SK-N-SH (cell line): ENCODE data around the gene RFC5.

Experiments
- EP300 ChIP-seq, 2 experiments: IDR thresholded peaks; 2 replicates each; pipeline versions ENCODE4 v1.4.0 to v1.6.1; 2012; ENCODE audit warnings: borderline replicate concordance in 1 of 2, low read depth in 1 of 2, low read length in 1 of 2
- EZH2phosphoT487 ChIP-seq: fragments of 200-600 bp; sonication (generic); IDR thresholded peaks from 2 replicates; pipeline ENCODE4 v1.6.1; 2017; ENCODE audit warnings: low read depth, mixed run types, mild to moderate bottlenecking, antibody characterized with exemption, moderate library complexity, borderline replicate concordance
- JUND ChIP-seq: IDR thresholded peaks from 2 replicates; pipeline ENCODE4 v1.4.0; 2012
- NFIC ChIP-seq: IDR thresholded peaks from 2 replicates; pipeline ENCODE4 v1.4.0; 2012; ENCODE audit warnings: borderline replicate concordance
- NRF1 ChIP-seq: IDR thresholded peaks from 2 replicates; pipeline ENCODE4 v1.6.1; 2012; ENCODE audit warnings: low read depth, mild to moderate bottlenecking, low read length
- POLR2AphosphoS5 ChIP-seq: IDR thresholded peaks from 2 replicates; pipeline ENCODE4 v1.6.1; 2012; ENCODE audit warnings: low read depth, low read length
- RAD21 ChIP-seq: IDR thresholded peaks from 2 replicates; pipeline ENCODE4 v1.6.1; 2012; ENCODE audit warnings: mild to moderate bottlenecking, low read length
- TEAD4 ChIP-seq: IDR thresholded peaks from 2 replicates; pipeline ENCODE4 v1.4.0; 2012; ENCODE audit warnings: mild to moderate bottlenecking, borderline replicate concordance; ENCODE audit not compliant: insufficient read depth
- YY1 ChIP-seq: IDR thresholded peaks from 2 replicates; pipeline ENCODE4 v1.4.0; 2012; ENCODE audit warnings: low read depth, mild to moderate bottlenecking
- TF ChIP-seq, protein P1 (sequence below): fragments of 150-350 bp; IDR thresholded peaks from 2 replicates; pipeline ENCODE4 v1.6.1; 2016; ENCODE audit warnings: mild to moderate bottlenecking, low read depth, low read length
- TF ChIP-seq, protein P2 (sequence below): fragments of 200-600 bp; sonication (generic); IDR thresholded peaks from 2 replicates; pipeline ENCODE4 v1.6.1; 2017; ENCODE audit warnings: antibody characterized with exemption, mild to moderate bottlenecking, moderate library complexity
- TF ChIP-seq, protein P3 (sequence below): fragments of 150-350 bp; IDR thresholded peaks from 2 replicates; pipeline ENCODE4 v1.6.1; 2017; ENCODE audit warnings: antibody characterized with exemption, low read length, low read depth, borderline replicate concordance
- TF ChIP-seq, protein P4 (sequence below): IDR thresholded peaks from 2 replicates; pipeline ENCODE4 v1.4.0; 2012; ENCODE audit warnings: low read depth
- TF ChIP-seq, protein P5 (sequence below): IDR thresholded peaks from 2 replicates; pipeline ENCODE4 v1.4.0; 2012; ENCODE audit warnings: low read depth, borderline replicate concordance

DNA sequence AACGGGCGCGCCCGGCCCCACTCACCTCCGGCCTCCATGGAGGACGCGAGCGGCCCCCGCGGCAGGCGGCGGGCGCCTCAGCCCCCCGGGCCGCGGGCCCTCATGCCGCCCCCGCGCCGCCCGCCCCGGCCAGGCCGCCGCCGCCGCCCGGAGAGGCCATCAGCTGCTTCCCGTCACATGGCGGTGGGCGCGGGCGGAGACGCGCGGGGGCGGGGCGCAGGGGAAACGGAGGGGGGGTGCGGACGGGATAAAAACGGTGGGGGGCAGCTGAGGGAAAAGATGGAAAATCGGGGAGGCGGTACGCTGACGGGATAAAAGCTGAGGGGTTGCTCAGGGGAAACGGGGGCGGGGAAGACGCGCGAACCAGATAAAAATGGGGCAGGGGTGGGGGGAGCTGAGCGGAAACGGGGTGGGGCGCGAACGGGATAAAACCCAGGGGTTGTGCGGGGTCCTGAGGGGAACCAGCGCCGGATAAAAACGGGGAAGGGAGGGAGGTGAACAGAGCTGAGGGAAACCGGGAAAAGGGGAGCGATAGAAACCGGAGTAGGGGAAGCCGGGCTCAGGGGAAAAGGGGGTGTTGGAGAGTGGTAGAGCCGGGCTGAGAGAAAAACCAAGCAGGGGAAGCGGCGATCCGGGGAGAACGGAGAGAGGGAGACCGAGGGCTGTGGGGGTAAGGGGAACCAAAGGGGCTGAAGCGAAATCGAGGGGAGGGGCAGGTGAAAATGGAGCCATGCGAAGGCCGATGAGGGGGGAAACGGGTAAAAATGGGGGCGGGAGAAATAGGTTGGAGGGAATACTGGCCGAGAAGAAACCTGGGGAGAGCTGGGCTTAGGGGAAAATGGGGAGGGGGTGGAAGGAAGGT, 44.7 kb downstream of the RFC5 start, which contains the start of gene WSB2:
- TF ChIP-seq, protein P1, sequence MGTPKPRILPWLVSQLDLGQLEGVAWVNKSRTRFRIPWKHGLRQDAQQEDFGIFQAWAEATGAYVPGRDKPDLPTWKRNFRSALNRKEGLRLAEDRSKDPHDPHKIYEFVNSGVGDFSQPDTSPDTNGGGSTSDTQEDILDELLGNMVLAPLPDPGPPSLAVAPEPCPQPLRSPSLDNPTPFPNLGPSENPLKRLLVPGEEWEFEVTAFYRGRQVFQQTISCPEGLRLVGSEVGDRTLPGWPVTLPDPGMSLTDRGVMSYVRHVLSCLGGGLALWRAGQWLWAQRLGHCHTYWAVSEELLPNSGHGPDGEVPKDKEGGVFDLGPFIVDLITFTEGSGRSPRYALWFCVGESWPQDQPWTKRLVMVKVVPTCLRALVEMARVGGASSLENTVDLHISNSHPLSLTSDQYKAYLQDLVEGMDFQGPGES: no peak
- TF ChIP-seq, protein P2, sequence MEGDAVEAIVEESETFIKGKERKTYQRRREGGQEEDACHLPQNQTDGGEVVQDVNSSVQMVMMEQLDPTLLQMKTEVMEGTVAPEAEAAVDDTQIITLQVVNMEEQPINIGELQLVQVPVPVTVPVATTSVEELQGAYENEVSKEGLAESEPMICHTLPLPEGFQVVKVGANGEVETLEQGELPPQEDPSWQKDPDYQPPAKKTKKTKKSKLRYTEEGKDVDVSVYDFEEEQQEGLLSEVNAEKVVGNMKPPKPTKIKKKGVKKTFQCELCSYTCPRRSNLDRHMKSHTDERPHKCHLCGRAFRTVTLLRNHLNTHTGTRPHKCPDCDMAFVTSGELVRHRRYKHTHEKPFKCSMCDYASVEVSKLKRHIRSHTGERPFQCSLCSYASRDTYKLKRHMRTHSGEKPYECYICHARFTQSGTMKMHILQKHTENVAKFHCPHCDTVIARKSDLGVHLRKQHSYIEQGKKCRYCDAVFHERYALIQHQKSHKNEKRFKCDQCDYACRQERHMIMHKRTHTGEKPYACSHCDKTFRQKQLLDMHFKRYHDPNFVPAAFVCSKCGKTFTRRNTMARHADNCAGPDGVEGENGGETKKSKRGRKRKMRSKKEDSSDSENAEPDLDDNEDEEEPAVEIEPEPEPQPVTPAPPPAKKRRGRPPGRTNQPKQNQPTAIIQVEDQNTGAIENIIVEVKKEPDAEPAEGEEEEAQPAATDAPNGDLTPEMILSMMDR: no peak
- no peak for TF ChIP-seq RAD21
- TF ChIP-seq, protein P3, sequence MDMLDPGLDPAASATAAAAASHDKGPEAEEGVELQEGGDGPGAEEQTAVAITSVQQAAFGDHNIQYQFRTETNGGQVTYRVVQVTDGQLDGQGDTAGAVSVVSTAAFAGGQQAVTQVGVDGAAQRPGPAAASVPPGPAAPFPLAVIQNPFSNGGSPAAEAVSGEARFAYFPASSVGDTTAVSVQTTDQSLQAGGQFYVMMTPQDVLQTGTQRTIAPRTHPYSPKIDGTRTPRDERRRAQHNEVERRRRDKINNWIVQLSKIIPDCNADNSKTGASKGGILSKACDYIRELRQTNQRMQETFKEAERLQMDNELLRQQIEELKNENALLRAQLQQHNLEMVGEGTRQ: peak; percentile 38; the same call in 1 of the 2 replicates
- no peak for TF ChIP-seq JUND
- TF ChIP-seq YY1: no peak
- no peak for TF ChIP-seq EP300 (IDR thresholded peaks at IDR 0.05; ENCODE audit: borderline replicate concordance in 1 of 2, low read depth in 1 of 2, low read length in 1 of 2)
- peak; percentile 73 for TF ChIP-seq POLR2AphosphoS5
- TF ChIP-seq TEAD4: no peak
- no peak for TF ChIP-seq NFIC
- no peak for TF ChIP-seq EZH2phosphoT487
- TF ChIP-seq, protein P4, sequence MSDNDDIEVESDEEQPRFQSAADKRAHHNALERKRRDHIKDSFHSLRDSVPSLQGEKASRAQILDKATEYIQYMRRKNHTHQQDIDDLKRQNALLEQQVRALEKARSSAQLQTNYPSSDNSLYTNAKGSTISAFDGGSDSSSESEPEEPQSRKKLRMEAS: peak; percentile 56
- TF ChIP-seq NRF1: no peak
- TF ChIP-seq, protein P5, sequence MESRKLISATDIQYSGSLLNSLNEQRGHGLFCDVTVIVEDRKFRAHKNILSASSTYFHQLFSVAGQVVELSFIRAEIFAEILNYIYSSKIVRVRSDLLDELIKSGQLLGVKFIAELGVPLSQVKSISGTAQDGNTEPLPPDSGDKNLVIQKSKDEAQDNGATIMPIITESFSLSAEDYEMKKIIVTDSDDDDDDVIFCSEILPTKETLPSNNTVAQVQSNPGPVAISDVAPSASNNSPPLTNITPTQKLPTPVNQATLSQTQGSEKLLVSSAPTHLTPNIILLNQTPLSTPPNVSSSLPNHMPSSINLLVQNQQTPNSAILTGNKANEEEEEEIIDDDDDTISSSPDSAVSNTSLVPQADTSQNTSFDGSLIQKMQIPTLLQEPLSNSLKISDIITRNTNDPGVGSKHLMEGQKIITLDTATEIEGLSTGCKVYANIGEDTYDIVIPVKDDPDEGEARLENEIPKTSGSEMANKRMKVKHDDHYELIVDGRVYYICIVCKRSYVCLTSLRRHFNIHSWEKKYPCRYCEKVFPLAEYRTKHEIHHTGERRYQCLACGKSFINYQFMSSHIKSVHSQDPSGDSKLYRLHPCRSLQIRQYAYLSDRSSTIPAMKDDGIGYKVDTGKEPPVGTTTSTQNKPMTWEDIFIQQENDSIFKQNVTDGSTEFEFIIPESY: no peak
